Smooth muscle cell (in vitro differentiated cells): ENCODE measurements around the gene DMRT2. TPM values are rescaled to one million over a fixed set of nuclear protein-coding genes. Genes with fewer than 3 reads are reported as not detected.

Experiments
- DNase-seq: peaks from one replicate; lab custom pipeline; 2025; ENCODE audit not compliant: unreplicated experiment; lab: John Stamatoyannopoulos, UW
- H2AFZ ChIP-seq: fragments of 200-600 bp; sonication (generic); 2 replicates; pipeline ENCODE4 v1.6.0; 2016; ENCODE audit warnings: antibody characterized with exemption, low read depth, mild to moderate bottlenecking
- H3F3A ChIP-seq: fragments of 200-600 bp; sonication (generic); 2 replicates; pipeline ENCODE4 v1.6.0; 2017; ENCODE audit warnings: antibody characterized with exemption, low read depth
- H3K27ac ChIP-seq: fragments of 200-600 bp; sonication (generic); 2 replicates; pipeline ENCODE4 v1.5.1; 2016; ENCODE audit warnings: low read depth, mild to moderate bottlenecking
- H3K27me3 ChIP-seq: fragments of 200-600 bp; sonication (generic); 2 replicates; pipeline ENCODE4 v1.6.1; 2016; ENCODE audit warnings: low read depth, mild to moderate bottlenecking
- H3K36me3 ChIP-seq: fragments of 200-600 bp; sonication (generic); 2 replicates; pipeline ENCODE4 v1.5.1; 2016; ENCODE audit warnings: low read depth
- H3K4me1 ChIP-seq: fragments of 200-600 bp; sonication (generic); 2 replicates; pipeline ENCODE4 v1.5.1; 2016; ENCODE audit warnings: low read depth
- H3K4me2 ChIP-seq: fragments of 200-600 bp; sonication (generic); 2 replicates; pipeline ENCODE4 v1.6.0; 2016; ENCODE audit warnings: mild to moderate bottlenecking
- H3K4me3 ChIP-seq: fragments of 200-600 bp; sonication (generic); 2 replicates; pipeline ENCODE4 v1.5.1; 2016; ENCODE audit warnings: mild to moderate bottlenecking
- H3K79me2 ChIP-seq: fragments of 200-600 bp; sonication (generic); 2 replicates; pipeline ENCODE4 v1.6.0; 2016; ENCODE audit warnings: low read depth, mild to moderate bottlenecking
- H3K9ac ChIP-seq: fragments of 200-600 bp; sonication (generic); 2 replicates; pipeline ENCODE4 v1.6.0; 2016; ENCODE audit warnings: low read depth
- H3K9me3 ChIP-seq: fragments of 200-600 bp; sonication (generic); replicated peaks from 2 replicates; pipeline ENCODE4 v1.5.1; 2016; ENCODE audit warnings: low read depth
- H4K20me1 ChIP-seq: fragments of 200-600 bp; sonication (generic); 2 replicates; pipeline ENCODE4 v1.6.0; 2016; ENCODE audit warnings: low read depth
- CTCF ChIP-seq: fragments of 200-600 bp; sonication (generic); IDR thresholded peaks from 2 replicates; pipeline ENCODE4 v1.5.1; 2017; ENCODE audit warnings: borderline replicate concordance, mild to moderate bottlenecking, antibody characterized with exemption; ENCODE audit not compliant: insufficient read depth, poor library complexity, severe bottlenecking
- WGBS: methylation state at CpG from one replicate; pipeline ENCODE4 v1.1.7; 2016; ENCODE audit warnings: low lambda C conversion rate; 5-methylcytosine and 5-hydroxymethylcytosine counted together
- polyA plus RNA-seq: library from polyadenylated mRNA; unstranded; fragments of >200 nt; fragmentation: Nextera tagmentation; extraction: Ambion mirVana; gene quantifications from 2 replicates; pipeline ENCODE4 v1.2.1, GENCODE V29; 2016
- total RNA-seq: library from RNA; depleted of rRNA; stranded (reverse); fragments of >200 nt; gene quantifications from 2 replicates; pipeline ENCODE4 v1.2.3, GENCODE V29; 2014

DMRT2 gene
- total and polyA plus RNA-seq, 2 experiments from 2014 or later = not detected

GRCh38 chr9:1053986-1054425 lies 3.8 kb downstream of the DMRT2 start:
- H2AFZ ChIP-seq = no peak overlapping the region
- no peaks in the 10 kb centered on the region for H3F3A ChIP-seq
- H3K4me3 ChIP-seq = no peak overlapping the region
- no peaks in the 10 kb centered on the region for H3K4me1 ChIP-seq
- 82% methylated on average over 10 of the region's 10 CpGs for WGBS
- no peaks in the 10 kb centered on the region for H3K36me3 ChIP-seq
- H3K79me2 ChIP-seq = no peaks in the 10 kb centered on the region
- no peak overlapping the region for H3K4me2 ChIP-seq
- H3K9ac ChIP-seq = no peak overlapping the region
- no peak for TF ChIP-seq CTCF
- H3K27me3 ChIP-seq = no peaks in the 10 kb centered on the region
- no peak for DNase-seq
- H3K27ac ChIP-seq = no peak overlapping the region
- no peaks in the 10 kb centered on the region for H3K9me3 ChIP-seq
- H4K20me1 ChIP-seq = no peaks in the 10 kb centered on the region

- Histone ChIP-seq H3K79me2 (no peaks in the 10 kb centered on the region), H3K9ac (no peak overlapping the region), H3K9me3 (no peaks in the 10 kb centered on the region), H4K20me1 (no peaks in the 10 kb centered on the region), H3K36me3 (no peaks in the 10 kb centered on the region), H3K4me3 (no peak overlapping the region), H3K27ac (no peak overlapping the region), H3F3A (no peaks in the 10 kb centered on the region), H3K4me1 (no peaks in the 10 kb centered on the region), H2AFZ (no peak overlapping the region), H3K4me2 (no peak overlapping the region), H3K27me3 (no peaks in the 10 kb centered on the region)
- DNase-seq = no peak
- 78% methylated on average over 5 of the region's 5 CpGs for WGBS
- no peak for TF ChIP-seq CTCF
Measured at GRCh38 chr9:1055166-1055565, 5.0 kb downstream of the DMRT2 start.

GRCh38 chr9:1057910-1058309 lies 7.8 kb downstream of the DMRT2 start:
- DNase-seq = no peak
- Histone ChIP-seq H2AFZ (no peak overlapping the region), H3K4me1 (no peaks in the 10 kb centered on the region), H3F3A (no peaks in the 10 kb centered on the region), H3K4me2 (no peak overlapping the region), H3K4me3 (no peak overlapping the region), H3K27ac (no peak overlapping the region), H4K20me1 (no peaks in the 10 kb centered on the region), H3K79me2 (no peaks in the 10 kb centered on the region), H3K9me3 (no peaks in the 10 kb centered on the region), H3K9ac (no peak overlapping the region), H3K27me3 (no peaks in the 10 kb centered on the region), H3K36me3 (no peaks in the 10 kb centered on the region)
- TF ChIP-seq CTCF = no peak
- WGBS = 31% methylated on average over 3 of the region's 3 CpGs

GRCh38 chr9:1058826-1059487 lies 8.8 kb downstream of the DMRT2 start:
- H3K27me3 ChIP-seq = no peaks in the 10 kb centered on the region
- H3K9me3 ChIP-seq = no peaks in the 10 kb centered on the region
- 63% methylated on average over 6 of the region's 6 CpGs for WGBS
- no peak overlapping the region for H3K9ac ChIP-seq
- DNase-seq = no peak
- no peak overlapping the region for H3K4me3 ChIP-seq
- H3K79me2 ChIP-seq = no peaks in the 10 kb centered on the region
- no peaks in the 10 kb centered on the region for H4K20me1 ChIP-seq
- H3K36me3 ChIP-seq = no peaks in the 10 kb centered on the region
- H2AFZ ChIP-seq = no peak overlapping the region
- TF ChIP-seq CTCF = no peak
- no peaks in the 10 kb centered on the region for H3K4me1 ChIP-seq
- no peak overlapping the region for H3K27ac ChIP-seq
- no peaks in the 10 kb centered on the region for H3F3A ChIP-seq
- H3K4me2 ChIP-seq = no peak overlapping the region
